Calu3 (cell line): ENCODE results near the gene EHMT1. TPM values are rescaled to one million over a fixed set of nuclear protein-coding genes. Genes with fewer than 3 reads are reported as not detected.

Experiments used
- BruUV-seq: library from RNA; stranded (reverse); fragments of 400-500 nt; replicated peaks from 2 replicates; lab custom pipeline; 2021; lab: Mats Ljungman, UMichigan
- CTCF ChIA-PET: fragments of 300-600 bp; sonication (Branson Sonifier 250); formaldehyde crosslinking; loops from one replicate; lab custom pipeline; 2022; ENCODE audit warnings: antibody characterized with exemption; lab: Charles Lee
- DNase-seq: peaks from one replicate; pipeline ENCODE4 v3.0.0; 2022
- H3K27ac Mint-ChIP-seq: one replicate; pipeline ENCODE4 v1.8.0; 2022; ENCODE audit warnings: mixed read lengths; ENCODE audit not compliant: unreplicated experiment
- H3K27me3 Mint-ChIP-seq: one replicate; pipeline ENCODE4 v1.8.0; 2022; ENCODE audit warnings: mixed read lengths; ENCODE audit not compliant: unreplicated experiment
- H3K36me3 Mint-ChIP-seq: one replicate; pipeline ENCODE4 v1.8.0; 2022; ENCODE audit warnings: mild to moderate bottlenecking, moderate library complexity, mixed read lengths; ENCODE audit not compliant: insufficient read depth, unreplicated experiment
- H3K4me1 Mint-ChIP-seq: one replicate; pipeline ENCODE4 v1.8.0; 2022; ENCODE audit warnings: mild to moderate bottlenecking, low read depth, mixed read lengths; ENCODE audit not compliant: unreplicated experiment
- H3K4me3 Mint-ChIP-seq: one replicate; pipeline ENCODE4 v1.8.0; 2022; ENCODE audit warnings: mild to moderate bottlenecking, low read depth, moderate library complexity, mixed read lengths; ENCODE audit not compliant: unreplicated experiment
- H3K9me3 Mint-ChIP-seq: one replicate; pipeline ENCODE4 v1.8.0; 2022; ENCODE audit warnings: low read depth, mixed read lengths; ENCODE audit not compliant: unreplicated experiment
- intact Hi-C: fragments of 100-400 bp; cut with micrococcal nuclease; formaldehyde crosslinking; loops from one replicate; pipeline ENCODE4 v1.10.0; 2022; ENCODE audit not compliant: unreplicated experiment
- total RNA-seq: library from RNA; stranded (reverse); gene quantifications from 2 replicates; pipeline ENCODE4 v1.2.3, GENCODE V29; 2022
- TF ChIP-seq, protein P1 (sequence below): fragments of 200-600 bp; IDR thresholded peaks from one replicate; pipeline ENCODE4 v1.8.0; 2022; ENCODE audit warnings: antibody characterized with exemption; ENCODE audit not compliant: unreplicated experiment

EHMT1 gene
- total RNA-seq, 1 experiment from 2014 or later: 56.0 TPM

DNA sequence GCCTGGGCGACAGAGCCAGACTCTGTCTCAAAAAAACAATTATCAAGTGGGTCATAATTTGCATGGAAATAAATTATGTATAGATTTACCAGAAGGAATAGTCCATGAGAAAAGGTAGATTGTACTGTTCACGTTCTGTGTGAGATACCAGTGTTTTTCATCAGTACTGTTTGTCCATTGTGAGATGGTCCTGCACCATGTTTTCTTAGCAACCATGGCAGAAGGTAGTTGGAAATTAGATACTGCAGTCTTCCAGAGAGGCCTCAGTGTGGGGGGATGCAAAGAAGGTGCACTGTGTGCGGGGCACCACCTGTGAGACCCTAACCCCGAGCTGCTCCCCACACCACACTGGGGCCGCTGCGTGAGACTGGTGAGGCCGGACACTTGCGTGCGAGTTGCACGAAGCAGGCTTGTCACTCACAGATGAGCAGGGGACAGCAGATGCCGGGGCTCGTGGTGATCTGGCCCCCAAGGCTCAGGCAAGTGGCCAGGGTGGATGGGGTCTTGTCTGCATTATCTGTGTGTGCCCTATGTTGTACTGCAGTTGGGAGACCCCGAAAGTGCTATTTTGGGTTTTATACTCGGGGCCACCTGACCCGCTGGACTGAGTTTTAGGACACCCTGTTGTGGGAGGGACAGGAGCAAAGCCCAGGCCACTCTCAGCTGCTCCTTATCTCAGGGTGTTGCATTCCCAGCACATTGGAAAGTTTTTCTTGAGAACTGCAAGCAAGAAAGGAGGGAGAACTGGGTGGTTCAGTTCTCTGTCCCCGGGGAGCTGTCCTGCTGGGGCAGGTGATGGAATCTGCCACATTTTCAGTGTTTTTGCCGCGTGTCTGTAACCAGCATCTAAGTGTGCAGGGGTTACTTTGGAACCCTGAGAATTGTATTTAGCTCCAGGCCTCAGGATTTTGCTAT is 61.9 kb downstream of the EHMT1 start:
- no peaks in the 10 kb centered on the region for H3K27me3 Mint-ChIP-seq
- CTCF ChIA-PET: no interaction called here
- intact Hi-C loops: no loop called here
- DNase-seq: no peak
- no TSS peak for BruUV-seq
- H3K4me1 Mint-ChIP-seq: no peaks in the 10 kb centered on the region
- no peak overlapping the region for H3K4me3 Mint-ChIP-seq
- H3K9me3 Mint-ChIP-seq: no peaks in the 10 kb centered on the region
- TF ChIP-seq, protein P1, sequence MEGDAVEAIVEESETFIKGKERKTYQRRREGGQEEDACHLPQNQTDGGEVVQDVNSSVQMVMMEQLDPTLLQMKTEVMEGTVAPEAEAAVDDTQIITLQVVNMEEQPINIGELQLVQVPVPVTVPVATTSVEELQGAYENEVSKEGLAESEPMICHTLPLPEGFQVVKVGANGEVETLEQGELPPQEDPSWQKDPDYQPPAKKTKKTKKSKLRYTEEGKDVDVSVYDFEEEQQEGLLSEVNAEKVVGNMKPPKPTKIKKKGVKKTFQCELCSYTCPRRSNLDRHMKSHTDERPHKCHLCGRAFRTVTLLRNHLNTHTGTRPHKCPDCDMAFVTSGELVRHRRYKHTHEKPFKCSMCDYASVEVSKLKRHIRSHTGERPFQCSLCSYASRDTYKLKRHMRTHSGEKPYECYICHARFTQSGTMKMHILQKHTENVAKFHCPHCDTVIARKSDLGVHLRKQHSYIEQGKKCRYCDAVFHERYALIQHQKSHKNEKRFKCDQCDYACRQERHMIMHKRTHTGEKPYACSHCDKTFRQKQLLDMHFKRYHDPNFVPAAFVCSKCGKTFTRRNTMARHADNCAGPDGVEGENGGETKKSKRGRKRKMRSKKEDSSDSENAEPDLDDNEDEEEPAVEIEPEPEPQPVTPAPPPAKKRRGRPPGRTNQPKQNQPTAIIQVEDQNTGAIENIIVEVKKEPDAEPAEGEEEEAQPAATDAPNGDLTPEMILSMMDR: no peak
- no peak overlapping the region for H3K27ac Mint-ChIP-seq
- H3K36me3 Mint-ChIP-seq: no peaks in the 10 kb centered on the region

DNA sequence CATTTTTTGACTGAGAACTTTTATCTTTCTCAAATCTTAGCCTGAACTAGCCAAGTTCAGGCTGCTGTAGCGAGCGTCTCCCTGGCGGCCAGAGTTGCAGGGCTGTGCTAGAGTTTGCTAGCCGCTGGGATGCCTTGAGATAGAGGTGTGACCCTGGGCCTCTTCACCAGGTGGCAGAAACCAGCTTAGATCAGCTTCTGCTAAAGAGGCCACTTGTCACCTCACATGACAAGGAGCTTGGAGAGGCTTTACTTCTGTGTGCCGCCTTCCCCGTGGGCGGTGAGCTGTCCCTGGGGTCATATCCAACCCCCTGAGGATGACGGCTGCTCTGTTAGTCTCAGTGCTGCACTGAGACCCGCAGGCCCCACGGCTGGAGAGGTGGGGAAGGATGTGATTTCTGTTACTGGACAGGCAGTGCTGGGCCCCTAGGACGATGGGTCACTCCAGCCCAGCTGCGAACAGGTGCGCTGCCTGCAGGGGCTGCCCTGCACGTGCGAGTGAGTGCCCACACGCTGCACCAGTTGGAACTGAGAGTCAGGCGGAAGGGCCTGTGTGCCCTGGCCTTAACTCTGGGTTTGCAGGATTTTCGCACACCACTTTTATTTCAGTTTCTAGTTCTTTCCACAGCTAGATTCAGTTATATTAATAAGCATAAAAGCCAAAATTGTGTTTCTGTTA is 63.8 kb downstream of the EHMT1 start:
- no peak for DNase-seq
- H3K4me3 Mint-ChIP-seq: no peak overlapping the region
- CTCF ChIA-PET: no interaction called here
- intact Hi-C loops: no loop called here
- H3K9me3 Mint-ChIP-seq: no peaks in the 10 kb centered on the region
- H3K36me3 Mint-ChIP-seq: no peaks in the 10 kb centered on the region
- TF ChIP-seq, protein P1: no peak
- peaks cover 7% of the 10 kb centered on the region for H3K4me1 Mint-ChIP-seq
- BruUV-seq: no TSS peak
- H3K27me3 Mint-ChIP-seq: no peaks in the 10 kb centered on the region
- no peak overlapping the region for H3K27ac Mint-ChIP-seq

DNA sequence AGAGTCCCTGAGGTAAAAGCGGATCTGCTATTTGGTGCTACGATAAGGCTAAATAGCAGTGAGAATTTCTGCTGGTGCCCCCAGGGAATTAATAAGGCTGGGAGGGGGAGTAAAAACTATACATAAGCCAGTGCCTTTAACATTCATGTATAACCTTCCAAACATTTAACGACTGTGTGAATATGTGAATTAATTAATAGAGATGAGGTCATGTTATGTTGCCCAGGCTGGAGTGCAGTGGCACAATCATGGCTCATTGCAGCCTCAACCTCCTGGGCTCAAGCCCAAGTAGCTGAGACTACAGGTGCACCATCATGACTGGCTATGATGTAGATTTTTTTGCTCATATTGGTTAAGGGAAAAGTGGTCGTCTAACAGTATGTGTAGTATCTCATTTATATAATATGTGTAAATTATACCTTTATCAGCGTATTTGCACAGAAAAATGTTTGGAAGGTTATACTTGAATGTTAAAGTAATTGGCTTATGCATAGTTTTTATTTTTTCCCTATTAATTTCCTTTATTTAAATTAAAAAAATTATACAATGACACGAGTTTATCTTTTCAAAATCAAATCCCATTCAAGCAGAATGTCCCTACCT is 64.6 kb downstream of the EHMT1 start:
- no TSS peak for BruUV-seq
- H3K4me1 Mint-ChIP-seq: peaks cover 7% of the 10 kb centered on the region
- H3K9me3 Mint-ChIP-seq: no peaks in the 10 kb centered on the region
- no peak overlapping the region for H3K27ac Mint-ChIP-seq
- no peaks in the 10 kb centered on the region for H3K36me3 Mint-ChIP-seq
- no peak for DNase-seq
- no peaks in the 10 kb centered on the region for H3K27me3 Mint-ChIP-seq
- CTCF ChIA-PET: no interaction called here
- TF ChIP-seq, protein P1: no peak
- intact Hi-C loops: no loop called here
- H3K4me3 Mint-ChIP-seq: no peak overlapping the region

DNA sequence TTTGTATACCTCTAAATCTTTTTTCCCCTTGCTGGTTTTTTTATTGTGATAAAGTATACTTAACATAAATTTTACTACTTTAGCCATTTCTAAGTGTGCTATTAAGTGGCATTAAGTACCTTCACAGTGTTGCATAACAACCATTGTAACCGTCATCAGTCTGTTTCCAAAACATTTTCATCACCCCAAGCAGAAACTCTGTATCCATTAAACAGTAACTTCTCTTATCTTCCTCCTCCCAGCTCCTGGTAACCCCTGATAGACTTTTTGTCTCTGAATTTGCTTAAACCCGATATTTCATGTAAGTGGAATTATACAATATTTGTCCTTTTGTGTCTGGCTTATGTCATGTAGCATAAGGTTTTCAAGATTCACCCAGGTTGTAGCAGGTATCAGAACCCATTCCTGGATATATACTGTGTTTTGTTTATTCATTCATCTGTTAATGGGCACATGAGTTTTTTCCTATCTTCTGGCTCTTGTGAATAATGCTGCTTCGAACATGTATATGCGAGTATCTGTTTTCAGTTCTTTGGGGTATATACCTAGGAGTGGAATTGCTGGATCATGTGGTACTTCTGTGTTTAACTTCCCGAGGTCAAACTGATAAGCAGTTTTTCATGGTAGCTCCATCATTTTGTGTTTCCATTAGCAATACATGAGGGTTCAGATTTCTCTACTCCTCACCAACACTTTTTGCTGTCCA is 66.4 kb downstream of the EHMT1 start:
- H3K4me3 Mint-ChIP-seq: no peak overlapping the region
- H3K4me1 Mint-ChIP-seq: peaks cover 15% of the 10 kb centered on the region
- no TSS peak for BruUV-seq
- CTCF ChIA-PET: no interaction called here
- H3K9me3 Mint-ChIP-seq: no peaks in the 10 kb centered on the region
- no peaks in the 10 kb centered on the region for H3K27me3 Mint-ChIP-seq
- TF ChIP-seq, protein P1: no peak
- intact Hi-C loops: no loop called here
- no peak overlapping the region for H3K27ac Mint-ChIP-seq
- peaks cover 6% of the 10 kb centered on the region for H3K36me3 Mint-ChIP-seq
- DNase-seq: no peak
